ENCODE results near the gene CSKMT.

GRCh38 chr11:62710001-62710345, 44.9 kb downstream of the CSKMT start:
- TF ChIP-seq, protein P1, sequence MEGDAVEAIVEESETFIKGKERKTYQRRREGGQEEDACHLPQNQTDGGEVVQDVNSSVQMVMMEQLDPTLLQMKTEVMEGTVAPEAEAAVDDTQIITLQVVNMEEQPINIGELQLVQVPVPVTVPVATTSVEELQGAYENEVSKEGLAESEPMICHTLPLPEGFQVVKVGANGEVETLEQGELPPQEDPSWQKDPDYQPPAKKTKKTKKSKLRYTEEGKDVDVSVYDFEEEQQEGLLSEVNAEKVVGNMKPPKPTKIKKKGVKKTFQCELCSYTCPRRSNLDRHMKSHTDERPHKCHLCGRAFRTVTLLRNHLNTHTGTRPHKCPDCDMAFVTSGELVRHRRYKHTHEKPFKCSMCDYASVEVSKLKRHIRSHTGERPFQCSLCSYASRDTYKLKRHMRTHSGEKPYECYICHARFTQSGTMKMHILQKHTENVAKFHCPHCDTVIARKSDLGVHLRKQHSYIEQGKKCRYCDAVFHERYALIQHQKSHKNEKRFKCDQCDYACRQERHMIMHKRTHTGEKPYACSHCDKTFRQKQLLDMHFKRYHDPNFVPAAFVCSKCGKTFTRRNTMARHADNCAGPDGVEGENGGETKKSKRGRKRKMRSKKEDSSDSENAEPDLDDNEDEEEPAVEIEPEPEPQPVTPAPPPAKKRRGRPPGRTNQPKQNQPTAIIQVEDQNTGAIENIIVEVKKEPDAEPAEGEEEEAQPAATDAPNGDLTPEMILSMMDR (IDR thresholded peaks at IDR 0.05; ENCODE audit: low read depth, low read length, poor library complexity, severe bottlenecking) = no peak
- TF ChIP-seq EZH2phosphoT487 (IDR thresholded peaks at IDR 0.05; ENCODE audit: borderline replicate concordance, low read length) = no peak

All from DOHH2 (cell line).